SK-N-SH (cell line): Measurements from ENCODE around the gene XYLT2.
A peak's percentile ranks its signal among the peaks of the same experiment; 100 is the strongest.

Source experiments
- CHD2 ChIP-seq: fragments of 150-350 bp; IDR thresholded peaks from 2 replicates; pipeline ENCODE4 v1.6.1; 2018; ENCODE audit warnings: low read length; ENCODE audit not compliant: partially characterized antibody
- CTCF ChIP-seq: fragments of 200-600 bp; sonication (generic); IDR thresholded peaks from 2 replicates; pipeline ENCODE4 v1.6.1; 2017; ENCODE audit warnings: antibody characterized with exemption, mild to moderate bottlenecking, moderate library complexity
- EP300 ChIP-seq, 2 experiments: IDR thresholded peaks; 2 replicates each; pipeline versions ENCODE4 v1.4.0 to v1.6.1; 2012; ENCODE audit warnings: borderline replicate concordance in 1 of 2, low read depth in 1 of 2, low read length in 1 of 2
- FOXM1 ChIP-seq: IDR thresholded peaks from 2 replicates; pipeline ENCODE4 v1.4.0; 2012; ENCODE audit warnings: low read depth, mild to moderate bottlenecking
- JUND ChIP-seq: IDR thresholded peaks from 2 replicates; pipeline ENCODE4 v1.4.0; 2012
- MXI1 ChIP-seq: IDR thresholded peaks from 2 replicates; pipeline ENCODE4 v1.6.1; 2012; ENCODE audit warnings: mild to moderate bottlenecking, low read depth, low read length, improper control_type of control experiment
- NFIC ChIP-seq: IDR thresholded peaks from 2 replicates; pipeline ENCODE4 v1.4.0; 2012; ENCODE audit warnings: borderline replicate concordance
- REST ChIP-seq: IDR thresholded peaks from 2 replicates; pipeline ENCODE4 v1.6.1; 2012; ENCODE audit warnings: mild to moderate bottlenecking, low read depth, low read length, moderate library complexity
- RXRA ChIP-seq: IDR thresholded peaks from 2 replicates; pipeline ENCODE4 v1.4.0; 2012; ENCODE audit warnings: low read depth, mild to moderate bottlenecking, borderline replicate concordance
- YY1 ChIP-seq: IDR thresholded peaks from 2 replicates; pipeline ENCODE4 v1.4.0; 2012; ENCODE audit warnings: low read depth, mild to moderate bottlenecking

GRCh38 chr17:50397111-50397918, 51.4 kb downstream of the XYLT2 start, which contains the start of gene LRRC59:
- TF ChIP-seq YY1 (no peak; the same call in 1 of the 2 replicates), CTCF (peak; percentile 95), NFIC (no peak), EP300 (IDR thresholded peaks at IDR 0.05; ENCODE audit: borderline replicate concordance in 1 of 2, low read depth in 1 of 2, low read length in 1 of 2) (no peak), RXRA (no peak), FOXM1 (no peak), REST (peak; percentile 60), MXI1 (peak; percentile 81), JUND (no peak), CHD2 (peak; percentile 96)
